GM19099 (cell line): Measurements from ENCODE around the gene ADCY7.

ENCODE experiments used
- POLR2A ChIP-seq: IDR thresholded peaks from 3 replicates; pipeline ENCODE4 v1.6.1; 2011; ENCODE audit warnings: low read depth; ENCODE audit not compliant: insufficient read length; ENCODE audit errors: extremely low read depth

The ADCY7 gene

GRCh38 chr16:50293994-50294855, 27.9 kb downstream of the ADCY7 start:
- TF ChIP-seq POLR2A: no peak

- no peak for TF ChIP-seq POLR2A
These were observed 28.6 kb downstream of the ADCY7 start for GRCh38 chr16:50294955-50295354.

- no peak for TF ChIP-seq POLR2A
These were observed 29.3 kb downstream of the ADCY7 start for GRCh38 chr16:50295541-50296132.

- no peak for TF ChIP-seq POLR2A
These were observed 30.5 kb downstream of the ADCY7 start for GRCh38 chr16:50296807-50297206.

- TF ChIP-seq POLR2A: no peak
These were observed 31.1 kb downstream of the ADCY7 start for GRCh38 chr16:50297301-50298074.

- no peak for TF ChIP-seq POLR2A
These were observed 31.7 kb downstream of the ADCY7 start for GRCh38 chr16:50298075-50298460.

GRCh38 chr16:50298591-50299507, 32.5 kb downstream of the ADCY7 start:
- TF ChIP-seq POLR2A: no peak

- no peak for TF ChIP-seq POLR2A
These were observed 33.3 kb downstream of the ADCY7 start for GRCh38 chr16:50299508-50300105.

GRCh38 chr16:50300942-50301625, 34.7 kb downstream of the ADCY7 start:
- TF ChIP-seq POLR2A: no peak

- TF ChIP-seq POLR2A: no peak
These were observed 35.5 kb downstream of the ADCY7 start for GRCh38 chr16:50301626-50302471.

GRCh38 chr16:50302472-50303005, 36.2 kb downstream of the ADCY7 start:
- no peak for TF ChIP-seq POLR2A

- TF ChIP-seq POLR2A: no peak
These were observed 36.8 kb downstream of the ADCY7 start for GRCh38 chr16:50303041-50303604.

GRCh38 chr16:50303605-50304466, 37.5 kb downstream of the ADCY7 start:
- TF ChIP-seq POLR2A: no peak
